ENCODE data around the gene NT5C1A. TPM values are rescaled to one million over a fixed set of nuclear protein-coding genes. Genes with fewer than 3 reads are reported as not detected.

Gene NT5C1A
- total RNA-seq, 2 experiments from 2014 or later = 1.1 to 1.3 TPM

DNA sequence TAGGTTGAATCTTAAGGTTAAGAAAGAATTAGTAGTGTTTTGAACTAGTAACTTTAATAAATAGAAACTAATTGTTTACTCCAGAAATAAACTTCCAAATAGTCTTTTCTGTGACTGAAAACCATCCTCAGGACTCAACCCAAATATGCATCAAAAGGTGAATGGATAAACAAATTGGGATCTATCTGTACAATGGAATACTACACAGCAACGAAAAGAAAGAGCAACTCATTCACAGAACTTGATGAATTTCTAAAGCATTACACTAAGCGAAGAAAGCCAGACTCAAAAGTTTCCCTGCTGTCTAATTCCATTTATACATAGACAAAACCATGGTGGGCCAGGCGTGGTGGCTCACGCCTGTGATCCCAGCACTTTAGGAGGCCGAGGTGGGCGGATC lies 57.4 kb downstream of the NT5C1A start:
- H3K27ac ChIP-seq (ENCODE audit: low read depth in 1 of 2, low read length in 2 of 2) = no peak overlapping the region
- H3K27me3 ChIP-seq (ENCODE audit: control insufficient read depth in 1 of 2, insufficient read depth in 2 of 2, low read length in 2 of 2) = no peaks in the 10 kb centered on the region
- intact Hi-C loops (cut with DNase I, micrococcal nuclease) = no loop called here
- Mint-ChIP-seq H3K27ac (no peak overlapping the region), H3K4me1 (ENCODE audit: low read depth) (peaks cover 2% of the 10 kb centered on the region), H3K36me3 (ENCODE audit: low read depth) (no peaks in the 10 kb centered on the region), H3K27me3 (peaks cover 6% of the 10 kb centered on the region), H3K9me3 (no peaks in the 10 kb centered on the region), H3K4me3 (no peak overlapping the region)
- no peak overlapping the region for H3K4me3 ChIP-seq (ENCODE audit: low read length)
- ATAC-seq (ENCODE audit: poor library complexity) = no peak
- no peaks in the 10 kb centered on the region for H3K9me3 ChIP-seq (ENCODE audit: control insufficient read depth in 1 of 2, insufficient read depth in 1 of 2, low read length in 2 of 2)
- DNase-seq = no peak
- POLR2A ChIA-PET = no interaction called here
- H3K4me1 ChIP-seq (ENCODE audit: insufficient read depth, low read length) = peaks cover 5% of the 10 kb centered on the region
- TF ChIP-seq, protein P1, sequence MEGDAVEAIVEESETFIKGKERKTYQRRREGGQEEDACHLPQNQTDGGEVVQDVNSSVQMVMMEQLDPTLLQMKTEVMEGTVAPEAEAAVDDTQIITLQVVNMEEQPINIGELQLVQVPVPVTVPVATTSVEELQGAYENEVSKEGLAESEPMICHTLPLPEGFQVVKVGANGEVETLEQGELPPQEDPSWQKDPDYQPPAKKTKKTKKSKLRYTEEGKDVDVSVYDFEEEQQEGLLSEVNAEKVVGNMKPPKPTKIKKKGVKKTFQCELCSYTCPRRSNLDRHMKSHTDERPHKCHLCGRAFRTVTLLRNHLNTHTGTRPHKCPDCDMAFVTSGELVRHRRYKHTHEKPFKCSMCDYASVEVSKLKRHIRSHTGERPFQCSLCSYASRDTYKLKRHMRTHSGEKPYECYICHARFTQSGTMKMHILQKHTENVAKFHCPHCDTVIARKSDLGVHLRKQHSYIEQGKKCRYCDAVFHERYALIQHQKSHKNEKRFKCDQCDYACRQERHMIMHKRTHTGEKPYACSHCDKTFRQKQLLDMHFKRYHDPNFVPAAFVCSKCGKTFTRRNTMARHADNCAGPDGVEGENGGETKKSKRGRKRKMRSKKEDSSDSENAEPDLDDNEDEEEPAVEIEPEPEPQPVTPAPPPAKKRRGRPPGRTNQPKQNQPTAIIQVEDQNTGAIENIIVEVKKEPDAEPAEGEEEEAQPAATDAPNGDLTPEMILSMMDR (IDR thresholded peaks at IDR 0.05) = no peak
- H3K36me3 ChIP-seq (ENCODE audit: insufficient read depth, low read length) = no peaks in the 10 kb centered on the region
- CTCF ChIA-PET = no interaction called here

DNA sequence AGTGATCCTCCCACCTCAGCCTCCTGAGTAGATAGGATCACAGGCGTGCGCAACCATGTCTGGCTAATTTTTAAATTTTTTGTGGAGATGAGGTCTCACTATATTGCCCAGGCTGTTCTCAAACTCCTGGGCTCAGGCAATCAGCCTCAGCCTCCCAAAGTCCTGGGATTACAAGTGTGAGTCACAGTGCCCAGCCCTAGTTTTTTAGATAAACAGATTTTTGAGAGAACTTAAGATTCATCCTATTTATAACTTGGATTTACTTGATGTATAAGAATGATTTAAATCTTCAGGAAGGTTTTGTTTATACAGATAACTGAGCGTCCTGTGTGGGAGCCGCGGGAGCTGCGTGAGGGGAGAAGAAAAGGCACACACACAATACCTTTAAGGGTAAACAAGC lies 58.7 kb downstream of the NT5C1A start:
- Mint-ChIP-seq H3K9me3 (no peaks in the 10 kb centered on the region), H3K27ac (no peak overlapping the region), H3K4me1 (ENCODE audit: low read depth) (peaks cover 5% of the 10 kb centered on the region), H3K4me3 (no peak overlapping the region), H3K36me3 (ENCODE audit: low read depth) (no peaks in the 10 kb centered on the region), H3K27me3 (peaks cover 6% of the 10 kb centered on the region)
- peaks cover 7% of the 10 kb centered on the region for H3K4me1 ChIP-seq (ENCODE audit: insufficient read depth, low read length)
- intact Hi-C loops (cut with DNase I, micrococcal nuclease) = no loop called here
- TF ChIP-seq, protein P1 (IDR thresholded peaks at IDR 0.05) = no peak
- H3K27ac ChIP-seq (ENCODE audit: low read depth in 1 of 2, low read length in 2 of 2) = no peak overlapping the region
- POLR2A ChIA-PET = no interaction called here
- no peaks in the 10 kb centered on the region for H3K36me3 ChIP-seq (ENCODE audit: insufficient read depth, low read length)
- no peaks in the 10 kb centered on the region for H3K9me3 ChIP-seq (ENCODE audit: control insufficient read depth in 1 of 2, insufficient read depth in 1 of 2, low read length in 2 of 2)
- CTCF ChIA-PET = no interaction called here
- H3K27me3 ChIP-seq (ENCODE audit: control insufficient read depth in 1 of 2, insufficient read depth in 2 of 2, low read length in 2 of 2) = no peaks in the 10 kb centered on the region
- H3K4me3 ChIP-seq (ENCODE audit: low read length) = no peak overlapping the region
- DNase-seq = no peak
- ATAC-seq (ENCODE audit: poor library complexity) = no peak

DNA sequence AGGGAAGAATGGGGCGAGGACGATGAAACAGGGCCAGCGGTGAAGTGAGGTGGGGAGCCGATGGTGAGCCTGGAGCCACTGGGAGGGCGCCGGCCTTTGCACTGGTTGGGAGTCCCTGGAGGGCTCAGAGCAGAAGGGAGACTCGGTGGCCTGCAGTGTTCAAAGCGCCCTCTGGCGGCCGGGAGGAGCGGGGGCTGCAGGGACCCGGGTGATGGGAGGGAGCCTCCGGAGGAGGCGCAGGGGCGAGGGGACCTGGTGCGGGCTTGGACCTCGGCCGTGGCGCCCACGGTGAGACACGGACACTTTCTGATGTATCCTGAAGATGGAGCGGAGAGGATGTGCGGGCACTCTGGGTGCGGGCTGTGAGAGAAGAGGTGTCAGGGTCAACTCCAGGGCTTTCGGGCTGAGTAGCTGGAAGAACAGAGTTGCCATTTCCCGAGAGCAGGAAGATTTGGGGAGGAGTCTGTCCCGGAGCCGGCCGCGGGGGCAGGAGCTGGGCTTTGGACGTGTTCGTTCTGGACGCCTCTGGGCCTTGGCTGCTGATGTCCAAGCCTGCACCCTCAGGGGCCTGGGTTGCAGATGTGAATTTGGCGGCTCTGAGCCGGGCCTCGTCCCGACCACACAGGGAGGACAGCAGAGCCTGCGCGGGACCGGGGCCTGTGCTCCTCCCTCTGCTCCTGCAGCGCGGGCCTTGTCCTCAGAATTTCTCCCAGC lies 62.1 kb downstream of the NT5C1A start:
- no peaks in the 10 kb centered on the region for H3K36me3 ChIP-seq (ENCODE audit: insufficient read depth, low read length)
- intact Hi-C loops (cut with DNase I, micrococcal nuclease) = loop anchor here (2.0 to 5.0 kb wide), 3 partner anchors 293 to 511 kb away; partner anchors contain the start of gene MYCL (in 1 of the 2)
- peaks cover 12% of the 10 kb centered on the region for H3K4me1 Mint-ChIP-seq (ENCODE audit: low read depth)
- ChIA-PET CTCF (interaction anchor here (1.3 kb wide), 1 partner anchor 48 kb away, joined by 3 read pairs; no protein-coding TSS in a partner anchor), POLR2A (no interaction called here)
- peak overlapping the region; percentile 48 for H3K4me3 Mint-ChIP-seq
- H3K27me3 Mint-ChIP-seq = peaks cover 6% of the 10 kb centered on the region
- H3K4me3 ChIP-seq (ENCODE audit: low read length) = no peak overlapping the region
- no peak overlapping the region for H3K27ac Mint-ChIP-seq
- TF ChIP-seq, protein P1 (IDR thresholded peaks at IDR 0.05) = peak; percentile 74
- peak; percentile 87 for ATAC-seq (ENCODE audit: poor library complexity)
- peaks cover 0 to 5% of the 10 kb centered on the region in 2 experiments for H3K27me3 ChIP-seq (ENCODE audit: control insufficient read depth in 1 of 2, insufficient read depth in 2 of 2, low read length in 2 of 2)
- no peak overlapping the region for H3K27ac ChIP-seq (ENCODE audit: low read depth in 1 of 2, low read length in 2 of 2)
- H3K36me3 Mint-ChIP-seq (ENCODE audit: low read depth) = no peaks in the 10 kb centered on the region
- H3K9me3 Mint-ChIP-seq = no peaks in the 10 kb centered on the region
- DNase-seq = peak; percentile 59 to 86 (median 74)
- no peaks in the 10 kb centered on the region for H3K9me3 ChIP-seq (ENCODE audit: control insufficient read depth in 1 of 2, insufficient read depth in 1 of 2, low read length in 2 of 2)
- peaks cover 7% of the 10 kb centered on the region for H3K4me1 ChIP-seq (ENCODE audit: insufficient read depth, low read length)

Other genes starting within 250 kb of the NT5C1A start
- gene BMP8A, start 180.5 kb downstream of the NT5C1A start, total RNA-seq = not detected
- 100 to 1,000 TPM; 343 to 348 TPM for gene PABPC4, start 95.3 kb downstream of the NT5C1A start, total RNA-seq
- under 1 TPM in 1 of 2 experiments, not detected in 1; 0.05 TPM for gene HEYL, start 32.5 kb downstream of the NT5C1A start, total RNA-seq
- gene HPCAL4, start 19.3 kb upstream of the NT5C1A start, total RNA-seq = 10 to 100 TPM; 22.8 to 22.9 TPM
- 10 to 100 TPM; 45.0 to 46.7 TPM for gene PPIE, start 66.8 kb upstream of the NT5C1A start, total RNA-seq
- not detected for gene OXCT2, start 99.2 kb upstream of the NT5C1A start, total RNA-seq
- under 1 TPM in 1 of 2 experiments, not detected in 1; 0.06 TPM for gene BMP8B, start 116.8 kb upstream of the NT5C1A start, total RNA-seq
- 1 to 10 TPM; 4.0 to 4.4 TPM for gene TRIT1, start 211.4 kb upstream of the NT5C1A start, total RNA-seq
- gene MYCL, start 229.8 kb upstream of the NT5C1A start, total RNA-seq = under 1 TPM; 0.08 to 0.50 TPM